Fibroblast of lung (primary cell): ENCODE data around the gene FGF5. TPM values are rescaled to one million over a fixed set of nuclear protein-coding genes. Genes with fewer than 3 reads are reported as not detected.

Source experiments
- DNase-seq, 2 donors: peaks; one replicate each; pipeline versions ENCODE4 v3.0.0 to v3.0.0-alpha.2; 2010; ENCODE audit warnings: low read depth in 2 of 2
- H2AFZ ChIP-seq: 2 replicates; pipeline ENCODE4 v1.5.1; 2012; ENCODE audit warnings: low read length, control low read depth, inconsistent platforms
- H3K27ac ChIP-seq: 2 replicates; pipeline ENCODE4 v1.5.1; 2011; ENCODE audit warnings: low read length, control low read depth; ENCODE audit not compliant: insufficient read depth
- H3K27me3 ChIP-seq: 2 replicates; pipeline ENCODE4 v1.5.1; 2011; ENCODE audit warnings: mild to moderate bottlenecking, low read length; ENCODE audit not compliant: control insufficient read depth, insufficient read depth
- H3K36me3 ChIP-seq: 2 replicates; pipeline ENCODE4 v1.5.1; 2011; ENCODE audit warnings: low read length; ENCODE audit not compliant: control insufficient read depth, insufficient read depth
- H3K4me1 ChIP-seq: 2 replicates; pipeline ENCODE4 v1.5.1; 2011; ENCODE audit warnings: low read length; ENCODE audit not compliant: control insufficient read depth, insufficient read depth; ENCODE audit errors: extremely low read depth
- H3K4me2 ChIP-seq: 2 replicates; pipeline ENCODE4 v1.5.1; 2011; ENCODE audit warnings: low read length, control low read depth; ENCODE audit not compliant: insufficient read depth; ENCODE audit errors: extremely low read depth
- H3K4me3 ChIP-seq, 4 experiments: fragments of 200-600 bp in 1 of 4; sonication (generic) in 1 of 4; replicated peaks in 1 of 4; 2 replicates each; pipeline ENCODE4 v1.5.1; 2011 to 2016; ENCODE audit warnings: low read length in 4 of 4, low read depth in 3 of 4, mild to moderate bottlenecking in 3 of 4, control low read depth in 2 of 4, inconsistent platforms in 1 of 4, mixed read lengths in 1 of 4; ENCODE audit not compliant: insufficient read depth in 1 of 4; ENCODE audit errors: control extremely low read depth in 1 of 4
- H3K79me2 ChIP-seq: 2 replicates; pipeline ENCODE4 v1.5.1; 2012; ENCODE audit warnings: mild to moderate bottlenecking, low read length, inconsistent platforms; ENCODE audit not compliant: control insufficient read depth, insufficient read depth
- H3K9ac ChIP-seq: 2 replicates; pipeline ENCODE4 v1.5.1; 2011; ENCODE audit warnings: mild to moderate bottlenecking, low read length, control low read depth; ENCODE audit not compliant: insufficient read depth
- H3K9me3 ChIP-seq: 2 replicates; pipeline ENCODE4 v1.5.1; 2012; ENCODE audit warnings: low read depth, low read length; ENCODE audit not compliant: control insufficient read depth, insufficient read depth
- H4K20me1 ChIP-seq: 2 replicates; pipeline ENCODE4 v1.5.1; 2011; ENCODE audit warnings: low read length; ENCODE audit not compliant: control insufficient read depth, insufficient read depth; ENCODE audit errors: extremely low read depth
- CTCF ChIP-seq, 2 donors: IDR thresholded peaks in 1 of 2; conservative IDR thresholded peaks in 1 of 2; 1 replicate in 1 of 2; 2 replicates in 1 of 2; pipeline ENCODE4 v1.5.1; 2011 to 2012; ENCODE audit warnings: low read length in 2 of 2, control low read depth in 1 of 2, inconsistent platforms in 1 of 2, low read depth in 1 of 2, mild to moderate bottlenecking in 1 of 2
- EZH2 ChIP-seq: IDR thresholded peaks from 2 replicates; pipeline ENCODE4 v1.5.1; 2012; ENCODE audit warnings: low read length, control low read depth, mild to moderate bottlenecking; ENCODE audit errors: missing control alignments
- polyA plus RNA-seq, 2 donors: library from polyadenylated mRNA; depleted of rRNA in 1 of 2; stranded (reverse) in 1 of 2; unstranded in 1 of 2; fragments of >200 nt; gene quantifications; 2 replicates each; pipeline ENCODE4 v1.2.1, GENCODE V29; 2011 to 2012; ENCODE audit warnings: missing spikeins in 1 of 2
- total RNA-seq: library from RNA; depleted of rRNA; stranded (reverse); fragments of >200 nt; gene quantifications from 2 replicates; pipeline ENCODE4 v1.2.1, GENCODE V29; 2014

Gene FGF5
- total and polyA plus RNA-seq, 2 donors (not counting 1 experiment from before 2014, with no cell fraction given): 25.8 to 56.4 TPM

- Histone ChIP-seq H3K27me3 (no peaks in the 10 kb centered on the region), H3K4me1 (peaks cover 2% of the 10 kb centered on the region), H3K79me2 (no peaks in the 10 kb centered on the region), H2AFZ (no peak overlapping the region), H3K9ac (no peak overlapping the region), H3K4me2 (no peak overlapping the region), H3K27ac (no peak overlapping the region), H3K4me3 (no peak overlapping the region), H4K20me1 (no peaks in the 10 kb centered on the region), H3K9me3 (no peaks in the 10 kb centered on the region), H3K36me3 (no peaks in the 10 kb centered on the region)
- DNase-seq: peak in 1 of 2 donors; percentile 24
- no peak for TF ChIP-seq CTCF (conservative IDR thresholded peaks at IDR 0.05 in 1 of 2, IDR thresholded peaks at IDR 0.05 in 1 of 2; ENCODE audit: low read depth in 1 of 2, low read length in 2 of 2)
- no peak for TF ChIP-seq EZH2
Measured at GRCh38 chr4:80249144-80249543, 17.3 kb upstream of the FGF5 start.

DNA sequence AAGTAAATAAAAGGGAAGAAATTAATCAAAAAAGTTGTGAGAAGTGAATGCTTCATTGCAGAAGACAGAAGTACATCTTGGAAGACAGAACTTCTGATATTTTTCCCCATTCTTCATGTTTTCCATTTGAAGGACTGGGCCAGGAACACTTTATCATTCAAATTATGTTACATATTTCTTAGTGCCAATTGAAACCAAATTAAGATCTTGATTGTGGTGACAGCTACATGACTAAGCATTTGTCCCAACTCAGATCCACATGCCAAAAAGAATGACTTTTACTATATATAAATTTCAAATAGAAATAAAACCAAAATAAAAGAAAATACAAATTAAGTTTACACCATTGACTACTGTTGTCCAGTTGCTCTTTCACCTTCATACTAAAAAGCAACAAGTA is 14.0 kb upstream of the FGF5 start:
- no peaks in the 10 kb centered on the region for H3K36me3 ChIP-seq
- TF ChIP-seq EZH2: no peak
- TF ChIP-seq CTCF (conservative IDR thresholded peaks at IDR 0.05 in 1 of 2, IDR thresholded peaks at IDR 0.05 in 1 of 2; ENCODE audit: low read depth in 1 of 2, low read length in 2 of 2): no peak
- H3K79me2 ChIP-seq: no peaks in the 10 kb centered on the region
- H3K4me1 ChIP-seq: peaks cover 4% of the 10 kb centered on the region
- H3K9ac ChIP-seq: no peak overlapping the region
- H2AFZ ChIP-seq: no peak overlapping the region
- H3K27ac ChIP-seq: no peak overlapping the region
- no peak overlapping the region for H3K4me3 ChIP-seq
- H3K27me3 ChIP-seq: no peaks in the 10 kb centered on the region
- no peak overlapping the region for H3K4me2 ChIP-seq
- no peaks in the 10 kb centered on the region for H4K20me1 ChIP-seq
- DNase-seq: no peak
- H3K9me3 ChIP-seq: no peaks in the 10 kb centered on the region

DNA sequence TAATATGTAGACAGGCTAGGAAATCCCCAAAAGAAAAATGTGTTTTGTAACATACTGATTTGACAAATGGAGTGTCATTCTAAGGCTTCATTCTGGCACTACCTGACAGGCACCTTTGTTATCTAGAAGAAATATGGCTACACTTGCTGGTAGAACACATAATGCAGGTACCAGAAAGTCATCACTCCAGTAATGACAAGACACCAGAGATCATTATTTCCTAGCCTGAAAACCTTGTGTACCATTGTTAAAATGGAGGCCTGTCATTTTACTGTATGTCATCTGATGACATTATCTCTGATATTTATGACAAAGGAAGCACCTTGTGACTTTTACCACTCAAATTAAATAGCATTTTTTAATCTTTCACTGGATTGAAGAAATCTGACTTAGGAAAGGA is 13.5 kb upstream of the FGF5 start:
- Histone ChIP-seq H3K4me3 (no peak overlapping the region), H3K79me2 (no peaks in the 10 kb centered on the region), H4K20me1 (no peaks in the 10 kb centered on the region), H3K9ac (no peak overlapping the region), H3K4me2 (no peak overlapping the region), H2AFZ (no peak overlapping the region), H3K27me3 (no peaks in the 10 kb centered on the region), H3K9me3 (no peaks in the 10 kb centered on the region), H3K4me1 (peaks cover 6% of the 10 kb centered on the region), H3K27ac (no peak overlapping the region), H3K36me3 (no peaks in the 10 kb centered on the region)
- no peak for DNase-seq
- TF ChIP-seq CTCF (conservative IDR thresholded peaks at IDR 0.05 in 1 of 2, IDR thresholded peaks at IDR 0.05 in 1 of 2; ENCODE audit: low read depth in 1 of 2, low read length in 2 of 2): no peak
- TF ChIP-seq EZH2: no peak
